ENCODE measurements around the gene MYG1.

DNA sequence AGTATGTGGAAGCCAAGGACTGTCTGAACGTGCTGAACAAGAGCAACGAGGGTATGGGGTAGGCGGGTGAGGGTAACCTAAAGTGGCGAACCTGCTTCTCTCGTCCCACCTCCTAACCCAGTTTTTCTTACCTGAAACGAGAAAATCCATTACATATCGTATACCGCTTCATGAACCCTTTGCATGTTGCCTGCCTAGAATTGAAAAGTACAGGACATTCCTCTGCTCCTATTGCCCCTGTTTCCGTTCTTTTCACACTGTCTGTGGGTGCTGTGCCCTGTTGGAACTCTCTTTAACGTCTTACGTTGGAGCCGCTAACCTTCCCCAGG lies 3.6 kb upstream of the MYG1 start:
- TF ChIP-seq CTCF (IDR thresholded peaks at IDR 0.05) (no peak), POLR2A (IDR thresholded peaks at IDR 0.05) (no peak), POLR2AphosphoS5 (IDR thresholded peaks at IDR 0.05) (no peak)

All from prostate gland (tissue), 2 donors.